HG03432 (cell line): ENCODE results near the gene ATP6V0A1.
A peak's percentile ranks its signal among the peaks of the same experiment; 100 is the strongest.
"Not testable (repeated sequence)": the region's sequence is repeated elsewhere in the genome, so short reads cannot be mapped to it uniquely, and the experiment has no call there.

Experiments
- ATAC-seq: cut with Tn5 transposase; IDR thresholded peaks from one replicate; pipeline ENCODE4 v1.9.1; 2021; ENCODE audit warnings: mild to moderate bottlenecking, moderate library complexity; ENCODE audit not compliant: unreplicated experiment

The ATP6V0A1 gene

GRCh38 chr17:42555961-42556617 is 97.4 kb downstream of the ATP6V0A1 start:
- ATAC-seq = not testable (repeated sequence)

- ATAC-seq = no peak
These were observed 100.4 kb downstream of the ATP6V0A1 start for GRCh38 chr17:42559075-42559474.

- no peak for ATAC-seq
These were observed 101.6 kb downstream of the ATP6V0A1 start for GRCh38 chr17:42560246-42560645.

- ATAC-seq = peak; percentile 50
These were observed 103.3 kb downstream of the ATP6V0A1 start, which contains the start of gene COASY for GRCh38 chr17:42561897-42562387. COASY (plus strand) TSS chr17:42562148; CDS start chr17:42562623, 475 bp downstream.

- no peak for ATAC-seq
These were observed 103.9 kb downstream of the ATP6V0A1 start for GRCh38 chr17:42562388-42563142.

GRCh38 chr17:42563143-42563509 is 104.4 kb downstream of the ATP6V0A1 start:
- no peak for ATAC-seq

GRCh38 chr17:42563543-42563942 is 104.9 kb downstream of the ATP6V0A1 start:
- no peak for ATAC-seq

- ATAC-seq = no peak
These were observed 105.3 kb downstream of the ATP6V0A1 start for GRCh38 chr17:42563950-42564349.

- ATAC-seq = no peak
These were observed 106.3 kb downstream of the ATP6V0A1 start for GRCh38 chr17:42564815-42565522.

- ATAC-seq = no peak
These were observed 107.0 kb downstream of the ATP6V0A1 start for GRCh38 chr17:42565523-42566214.

- peak; percentile 4 for ATAC-seq
These were observed 107.7 kb downstream of the ATP6V0A1 start for GRCh38 chr17:42566215-42566882.

- ATAC-seq = peak; percentile 61
These were observed 108.3 kb downstream of the ATP6V0A1 start, which contains the start of gene MLX for GRCh38 chr17:42566883-42567573. MLX (plus strand) TSS chr17:42567100; CDS start chr17:42567125, 25 bp downstream.

- ATAC-seq = no peak
These were observed 109.8 kb downstream of the ATP6V0A1 start for GRCh38 chr17:42568341-42569111.

- no peak for ATAC-seq
These were observed 113.0 kb downstream of the ATP6V0A1 start for GRCh38 chr17:42571435-42572225.
